HG03342 (cell line): ENCODE measurements around the gene CSH2.
"Not testable (repeated sequence)": the region's sequence is repeated elsewhere in the genome, so short reads cannot be mapped to it uniquely, and the experiment has no call there.

Experiments used
- ATAC-seq: cut with Tn5 transposase; IDR thresholded peaks from one replicate; pipeline ENCODE4 v1.9.1; 2021; ENCODE audit warnings: mild to moderate bottlenecking, moderate library complexity; ENCODE audit not compliant: unreplicated experiment

The CSH2 gene

GRCh38 chr17:63873577-63873976 lies at the start of gene CSH2:
TSS of gene CSH2 (minus strand) at chr17:63873677. CDS start at chr17:63873614, 63 bp downstream.
- ATAC-seq: not testable (repeated sequence)

GRCh38 chr17:63922402-63922801 lies 48.9 kb upstream of the CSH2 start:
- peak; percentile 57 for ATAC-seq

GRCh38 chr17:63920779-63921178 lies 47.3 kb upstream of the CSH2 start:
- not testable (repeated sequence) for ATAC-seq

- ATAC-seq: not testable (repeated sequence)
These were observed 46.6 kb upstream of the CSH2 start for GRCh38 chr17:63920050-63920449.

- ATAC-seq: peak; percentile 47
These were observed 45.8 kb upstream of the CSH2 start for GRCh38 chr17:63919311-63919723.

- not testable (repeated sequence) for ATAC-seq
These were observed 45.4 kb upstream of the CSH2 start, which contains the start of gene GH1 for GRCh38 chr17:63918789-63919305. TSS of gene GH1 (minus strand) at chr17:63918839. CDS start at chr17:63918776, 63 bp downstream.

- no peak for ATAC-seq
These were observed 44.8 kb upstream of the CSH2 start for GRCh38 chr17:63918305-63918704.

- ATAC-seq: no peak
These were observed 44.2 kb upstream of the CSH2 start for GRCh38 chr17:63917646-63918045.

GRCh38 chr17:63917206-63917605 lies 43.7 kb upstream of the CSH2 start:
- not testable (repeated sequence) for ATAC-seq

- ATAC-seq: no peak
These were observed 43.2 kb upstream of the CSH2 start for GRCh38 chr17:63916566-63917185.

GRCh38 chr17:63915753-63916152 lies 42.3 kb upstream of the CSH2 start:
- ATAC-seq: not testable (repeated sequence)

- no peak for ATAC-seq
These were observed 41.0 kb upstream of the CSH2 start for GRCh38 chr17:63914471-63914870.

GRCh38 chr17:63911657-63912100 lies 38.2 kb upstream of the CSH2 start:
- no peak for ATAC-seq

GRCh38 chr17:63911041-63911635 lies 37.7 kb upstream of the CSH2 start, which contains the start of gene CSHL1:
TSS of gene CSHL1 (minus strand) at chr17:63911258. CDS start at chr17:63911196, 62 bp downstream.
- no peak for ATAC-seq

GRCh38 chr17:63910096-63910495 lies 36.6 kb upstream of the CSH2 start:
- ATAC-seq: no peak

- ATAC-seq: not testable (repeated sequence)
These were observed 36.1 kb upstream of the CSH2 start for GRCh38 chr17:63909586-63909985.

- ATAC-seq: not testable (repeated sequence)
These were observed 33.8 kb upstream of the CSH2 start for GRCh38 chr17:63907161-63907778.

GRCh38 chr17:63904796-63905195 lies 31.3 kb upstream of the CSH2 start:
- not testable (repeated sequence) for ATAC-seq

GRCh38 chr17:63903787-63904201 lies 30.3 kb upstream of the CSH2 start:
- ATAC-seq: not testable (repeated sequence)

GRCh38 chr17:63901971-63902370 lies 28.5 kb upstream of the CSH2 start:
- not testable (repeated sequence) for ATAC-seq
